HG02763 (cell line): Measurements from ENCODE around the gene AJAP1.

Source experiments
- ATAC-seq: cut with Tn5 transposase; IDR thresholded peaks from one replicate; pipeline ENCODE4 v1.9.1; 2021; ENCODE audit warnings: mild to moderate bottlenecking, moderate library complexity; ENCODE audit not compliant: unreplicated experiment

The AJAP1 gene

GRCh38 chr1:4797429-4797828 is 143.0 kb downstream of the AJAP1 start:
- no peak for ATAC-seq

- ATAC-seq, result no peak
Observed at GRCh38 chr1:4801192-4801924, 146.9 kb downstream of the AJAP1 start.

GRCh38 chr1:4802024-4802423 is 147.6 kb downstream of the AJAP1 start:
- no peak for ATAC-seq

- ATAC-seq, result no peak
Observed at GRCh38 chr1:4803335-4803734, 148.9 kb downstream of the AJAP1 start.

- no peak for ATAC-seq
Observed at GRCh38 chr1:4805987-4806386, 151.6 kb downstream of the AJAP1 start.

GRCh38 chr1:4820543-4820942 is 166.1 kb downstream of the AJAP1 start:
- ATAC-seq, result no peak

GRCh38 chr1:4825800-4826450 is 171.5 kb downstream of the AJAP1 start:
- ATAC-seq, result no peak

- no peak for ATAC-seq
Observed at GRCh38 chr1:4830707-4831106, 176.3 kb downstream of the AJAP1 start.

GRCh38 chr1:4836574-4836973 is 182.2 kb downstream of the AJAP1 start:
- ATAC-seq, result no peak

GRCh38 chr1:4837031-4837600 is 182.7 kb downstream of the AJAP1 start:
- no peak for ATAC-seq

GRCh38 chr1:4837752-4838151 is 183.3 kb downstream of the AJAP1 start:
- no peak for ATAC-seq

GRCh38 chr1:4838231-4838630 is 183.8 kb downstream of the AJAP1 start:
- no peak for ATAC-seq
